GM19452 (cell line): ENCODE results near the gene PSMA8.
"Not testable (repeated sequence)": the region's sequence is repeated elsewhere in the genome, so short reads cannot be mapped to it uniquely, and the experiment has no call there.

ENCODE experiments used
- ATAC-seq: cut with Tn5 transposase; IDR thresholded peaks from one replicate; pipeline ENCODE4 v1.9.1; 2021; ENCODE audit not compliant: unreplicated experiment

Gene PSMA8

GRCh38 chr18:26133652-26134051 is at the start of gene PSMA8:
PSMA8 (plus strand) TSS chr18:26133869; CDS start chr18:26133966, 97 bp downstream.
- no peak for ATAC-seq

GRCh38 chr18:26085056-26085455 is 48.6 kb upstream of the PSMA8 start:
- ATAC-seq, result no peak

- no peak for ATAC-seq
Observed at GRCh38 chr18:26086959-26087358, 46.7 kb upstream of the PSMA8 start.

GRCh38 chr18:26088487-26088886 is 45.2 kb upstream of the PSMA8 start:
- ATAC-seq, result no peak

GRCh38 chr18:26089293-26090129 is 44.2 kb upstream of the PSMA8 start:
- ATAC-seq, result peak; percentile 20

- peak; percentile 76 for ATAC-seq
Observed at GRCh38 chr18:26090130-26091046, 43.3 kb upstream of the PSMA8 start, which contains the start of gene SS18. SS18 (minus strand) TSS chr18:26090613; CDS start chr18:26090569, 44 bp downstream.

- peak; percentile 48 for ATAC-seq
Observed at GRCh38 chr18:26091047-26091630, 42.5 kb upstream of the PSMA8 start.

GRCh38 chr18:26096852-26097251 is 36.8 kb upstream of the PSMA8 start:
- no peak for ATAC-seq

GRCh38 chr18:26097563-26097962 is 36.1 kb upstream of the PSMA8 start:
- ATAC-seq, result no peak

- no peak for ATAC-seq
Observed at GRCh38 chr18:26103579-26103978, 30.1 kb upstream of the PSMA8 start.

- no peak for ATAC-seq
Observed at GRCh38 chr18:26104035-26104434, 29.6 kb upstream of the PSMA8 start.

GRCh38 chr18:26119246-26119645 is 14.4 kb upstream of the PSMA8 start:
- no peak for ATAC-seq

GRCh38 chr18:26121476-26121875 is 12.2 kb upstream of the PSMA8 start:
- no peak for ATAC-seq

GRCh38 chr18:26121994-26122393 is 11.7 kb upstream of the PSMA8 start:
- ATAC-seq, result not testable (repeated sequence)

GRCh38 chr18:26127786-26128185 is 5.9 kb upstream of the PSMA8 start:
- no peak for ATAC-seq

GRCh38 chr18:26128192-26128591 is 5.5 kb upstream of the PSMA8 start:
- not testable (repeated sequence) for ATAC-seq

- ATAC-seq, result no peak
Observed at GRCh38 chr18:26134107-26134506, 438 bp downstream of the PSMA8 start.

GRCh38 chr18:26135548-26135947 is 1.9 kb downstream of the PSMA8 start:
- no peak for ATAC-seq

GRCh38 chr18:26157326-26157725 is 23.7 kb downstream of the PSMA8 start:
- no peak for ATAC-seq

GRCh38 chr18:26159353-26159752 is 25.7 kb downstream of the PSMA8 start:
- no peak for ATAC-seq

- ATAC-seq, result no peak
Observed at GRCh38 chr18:26164571-26164970, 30.9 kb downstream of the PSMA8 start.
